ENCODE measurements around the gene CNKSR3. TPM values are rescaled to one million over a fixed set of nuclear protein-coding genes. Genes with fewer than 3 reads are reported as not detected.

Gene CNKSR3
- total and polyA plus RNA-seq, 12 donors: 4.2 to 42.2 (median 24.1) TPM

DNA sequence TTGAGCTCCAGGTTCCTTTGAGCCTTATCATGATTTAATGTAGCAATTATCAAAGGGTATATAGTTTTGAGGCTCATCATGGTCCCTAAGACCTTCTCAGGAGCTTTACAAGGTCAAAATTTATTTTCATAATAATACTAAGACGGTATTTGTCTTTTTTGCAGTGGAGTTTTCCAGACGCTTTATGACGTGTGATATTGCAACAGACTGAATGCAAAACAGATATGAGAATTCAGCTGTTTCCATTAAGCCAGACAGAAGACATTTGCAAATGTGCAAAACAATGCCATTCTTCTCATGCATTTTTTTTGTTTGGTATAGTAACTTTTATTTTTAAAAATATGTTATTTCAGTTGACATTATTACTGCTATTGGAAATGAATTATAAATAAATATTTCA is 24.7 kb upstream of the CNKSR3 start:
- intact Hi-C loops (cut with DNase I): no loop called here
- Histone ChIP-seq H3K36me3 (no peaks in the 10 kb centered on the region), H3K9me3 (no peaks in the 10 kb centered on the region), H3K27ac (no peak overlapping the region), H3K4me1 (no peaks in the 10 kb centered on the region), H3K27me3 (no peaks in the 10 kb centered on the region), H3K4me3 (no peak overlapping the region)
- TF ChIP-seq, protein P1, sequence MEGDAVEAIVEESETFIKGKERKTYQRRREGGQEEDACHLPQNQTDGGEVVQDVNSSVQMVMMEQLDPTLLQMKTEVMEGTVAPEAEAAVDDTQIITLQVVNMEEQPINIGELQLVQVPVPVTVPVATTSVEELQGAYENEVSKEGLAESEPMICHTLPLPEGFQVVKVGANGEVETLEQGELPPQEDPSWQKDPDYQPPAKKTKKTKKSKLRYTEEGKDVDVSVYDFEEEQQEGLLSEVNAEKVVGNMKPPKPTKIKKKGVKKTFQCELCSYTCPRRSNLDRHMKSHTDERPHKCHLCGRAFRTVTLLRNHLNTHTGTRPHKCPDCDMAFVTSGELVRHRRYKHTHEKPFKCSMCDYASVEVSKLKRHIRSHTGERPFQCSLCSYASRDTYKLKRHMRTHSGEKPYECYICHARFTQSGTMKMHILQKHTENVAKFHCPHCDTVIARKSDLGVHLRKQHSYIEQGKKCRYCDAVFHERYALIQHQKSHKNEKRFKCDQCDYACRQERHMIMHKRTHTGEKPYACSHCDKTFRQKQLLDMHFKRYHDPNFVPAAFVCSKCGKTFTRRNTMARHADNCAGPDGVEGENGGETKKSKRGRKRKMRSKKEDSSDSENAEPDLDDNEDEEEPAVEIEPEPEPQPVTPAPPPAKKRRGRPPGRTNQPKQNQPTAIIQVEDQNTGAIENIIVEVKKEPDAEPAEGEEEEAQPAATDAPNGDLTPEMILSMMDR (IDR thresholded peaks at IDR 0.05): no peak
- WGBS, 2 donors: 81 to 89% methylated on average over 3 of the region's 3 CpGs
- ATAC-seq (no peak), DNase-seq (no peak)

DNA sequence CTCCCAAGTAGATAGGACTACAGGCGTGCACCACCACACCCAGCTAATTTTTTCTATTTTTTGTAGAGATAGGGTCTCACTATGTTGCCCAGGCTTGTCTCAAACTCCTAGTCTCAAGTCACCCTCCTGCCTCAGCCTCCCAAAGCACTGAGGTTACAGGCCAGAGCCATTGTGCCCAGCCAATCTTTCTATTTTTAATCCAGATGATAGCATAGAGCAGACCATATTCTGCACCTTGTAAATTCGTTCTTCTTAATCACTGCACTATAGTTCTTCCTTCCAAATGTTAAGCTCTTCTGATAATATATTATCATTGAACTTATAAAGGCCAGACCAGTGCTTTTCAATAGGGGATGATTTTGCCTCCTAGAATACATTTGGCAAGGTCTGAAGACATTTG is 24.0 kb upstream of the CNKSR3 start:
- no peaks in the 10 kb centered on the region for H3K4me1 ChIP-seq
- H3K27ac ChIP-seq: no peak overlapping the region
- ATAC-seq (peak in 2 of 8 donors; percentile 38 to 41), DNase-seq (no peak)
- H3K27me3 ChIP-seq: no peaks in the 10 kb centered on the region
- intact Hi-C loops (cut with DNase I): no loop called here
- H3K36me3 ChIP-seq: no peaks in the 10 kb centered on the region
- TF ChIP-seq, protein P1 (IDR thresholded peaks at IDR 0.05): no peak
- H3K4me3 ChIP-seq: no peak overlapping the region
- WGBS, 2 donors: 66 to 76% methylated on average over 2 of the region's 2 CpGs
- no peaks in the 10 kb centered on the region for H3K9me3 ChIP-seq

DNA sequence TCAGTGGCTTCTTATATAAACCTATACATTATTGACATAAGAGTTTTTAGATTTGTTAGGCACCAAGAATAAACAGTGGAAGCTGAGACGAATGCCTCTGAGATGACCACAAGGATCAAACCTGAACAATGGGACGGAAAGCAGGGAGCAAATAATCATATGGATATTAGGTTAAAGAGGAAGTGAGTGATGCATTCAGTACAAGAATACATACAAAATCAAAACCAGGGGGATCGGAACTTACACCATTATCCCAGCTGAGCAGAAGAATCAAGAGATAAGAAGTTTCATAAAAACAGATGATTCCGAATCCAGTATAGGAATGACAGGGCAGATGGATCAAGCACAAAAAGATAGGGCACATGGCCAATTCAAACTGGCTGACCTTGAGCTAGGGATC is 21.9 kb upstream of the CNKSR3 start:
- no peak for ATAC-seq
- intact Hi-C loops (cut with DNase I): no loop called here
- H3K4me3 ChIP-seq: no peak overlapping the region
- no peaks in the 10 kb centered on the region for H3K4me1 ChIP-seq
- H3K9me3 ChIP-seq: no peaks in the 10 kb centered on the region
- TF ChIP-seq, protein P1 (IDR thresholded peaks at IDR 0.05): no peak
- H3K36me3 ChIP-seq: no peaks in the 10 kb centered on the region
- WGBS, 2 donors: 64 to 71% methylated on average over 4 of the region's 4 CpGs
- no peak overlapping the region for H3K27ac ChIP-seq
- DNase-seq: no peak
- no peaks in the 10 kb centered on the region for H3K27me3 ChIP-seq

DNA sequence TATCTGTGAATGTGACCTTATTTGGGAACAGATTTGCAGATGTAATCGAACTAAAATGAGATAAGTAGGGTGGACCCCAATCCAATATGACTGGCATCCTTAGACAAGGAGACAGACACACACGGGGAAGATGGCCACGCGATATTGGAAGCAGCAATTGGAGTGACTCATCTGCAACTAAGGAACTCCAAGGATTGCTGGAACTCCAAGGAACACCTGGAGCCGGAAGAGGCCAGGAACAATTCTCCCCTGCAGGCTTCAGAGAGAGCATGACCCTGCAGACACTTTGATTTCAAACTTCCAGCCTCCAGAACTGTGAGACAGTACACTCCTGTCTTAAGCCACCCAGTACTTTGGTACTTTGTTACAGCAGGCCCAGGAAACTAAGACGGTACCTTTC is 19.5 kb upstream of the CNKSR3 start:
- 95 to 96% methylated on average over 6 of the region's 6 CpGs for WGBS, 2 donors
- intact Hi-C loops (cut with DNase I): no loop called here
- ATAC-seq: no peak
- Histone ChIP-seq H3K27me3 (no peaks in the 10 kb centered on the region), H3K27ac (no peak overlapping the region), H3K4me3 (no peak overlapping the region), H3K9me3 (no peaks in the 10 kb centered on the region), H3K4me1 (no peaks in the 10 kb centered on the region), H3K36me3 (no peaks in the 10 kb centered on the region)
- no peak for DNase-seq
- TF ChIP-seq, protein P1 (IDR thresholded peaks at IDR 0.05): no peak

Measured in heart right ventricle (tissue), 16 donors.